Neural crest cell (in vitro differentiated cells): Measurements from ENCODE around the gene CSF1. TPM values are rescaled to one million over a fixed set of nuclear protein-coding genes. Genes with fewer than 3 reads are reported as not detected.
"Not testable (repeated sequence)": the region's sequence is repeated elsewhere in the genome, so short reads cannot be mapped to it uniquely, and the experiment has no call there.

Source experiments
- DNase-seq: peaks from one replicate; pipeline ENCODE4 v3.0.0; 2021; ENCODE audit warnings: low read depth, mixed read lengths, low spot score
- H3K27ac Mint-ChIP-seq: one replicate; pipeline ENCODE4 v1.8.0; 2021; ENCODE audit warnings: mild to moderate bottlenecking, mixed read lengths; ENCODE audit not compliant: unreplicated experiment
- H3K27me3 Mint-ChIP-seq: 2 replicates; pipeline ENCODE4 v1.8.0; 2021; ENCODE audit warnings: low read depth, mild to moderate bottlenecking, mixed read lengths
- H3K36me3 Mint-ChIP-seq: 2 replicates; pipeline ENCODE4 v1.8.0; 2021; ENCODE audit warnings: low read depth, mild to moderate bottlenecking, mixed read lengths
- H3K4me1 Mint-ChIP-seq: 2 replicates; pipeline ENCODE4 v1.8.0; 2021; ENCODE audit warnings: mixed read lengths
- H3K4me3 Mint-ChIP-seq: one replicate; pipeline ENCODE4 v1.8.0; 2021; ENCODE audit warnings: mild to moderate bottlenecking, mixed read lengths
- H3K9me3 Mint-ChIP-seq: 2 replicates; pipeline ENCODE4 v1.8.0; 2021; ENCODE audit warnings: mixed read lengths
- total RNA-seq: library from RNA; stranded (reverse); gene quantifications from 2 replicates; pipeline ENCODE4 v1.2.1, GENCODE V29; 2021
- TF ChIP-seq, protein P1 (sequence below): fragments of 200-600 bp; sonication (generic); conservative IDR thresholded peaks from 2 replicates; pipeline ENCODE4 v1.5.0; 2021; ENCODE audit warnings: antibody characterized with exemption, mild to moderate bottlenecking

The CSF1 gene
- total RNA-seq, 1 donor from 2014 or later = 17.9 TPM

DNA sequence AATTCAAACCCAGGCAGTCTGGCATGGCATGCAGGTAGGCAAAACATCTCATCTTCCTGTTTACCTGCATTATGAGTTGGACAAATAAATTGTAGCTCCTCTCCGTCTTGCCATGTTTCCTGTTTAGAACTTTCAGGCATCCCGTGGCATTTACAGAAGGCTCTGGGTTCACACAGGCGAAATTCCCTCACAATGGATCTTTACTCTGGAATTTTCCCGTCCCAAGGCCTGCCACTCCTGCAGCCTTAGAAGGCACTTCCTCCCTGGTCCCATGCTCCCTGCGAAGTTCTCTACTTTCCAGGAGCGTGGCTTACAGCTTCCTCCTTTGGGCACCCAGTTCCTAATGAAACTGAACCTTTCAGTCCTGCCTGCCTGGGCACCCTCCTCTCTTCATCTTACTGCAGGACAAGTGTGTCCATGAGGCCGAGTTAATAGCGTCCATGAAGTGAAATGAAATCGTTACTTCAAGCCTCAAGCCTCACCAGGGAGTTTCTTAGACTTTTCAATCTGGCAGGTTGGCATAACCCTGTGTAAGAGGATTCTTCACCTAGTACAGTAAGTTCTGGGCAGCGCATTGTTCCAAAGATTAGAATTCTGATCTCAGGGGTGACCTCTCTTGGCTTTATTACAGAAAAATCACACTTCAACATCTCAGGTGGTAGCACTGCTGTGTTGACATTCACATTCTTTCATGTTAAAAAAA is 37.1 kb downstream of the CSF1 start:
- H3K4me1 Mint-ChIP-seq = no peaks in the 10 kb centered on the region
- no peak overlapping the region for H3K4me3 Mint-ChIP-seq
- TF ChIP-seq, protein P1, sequence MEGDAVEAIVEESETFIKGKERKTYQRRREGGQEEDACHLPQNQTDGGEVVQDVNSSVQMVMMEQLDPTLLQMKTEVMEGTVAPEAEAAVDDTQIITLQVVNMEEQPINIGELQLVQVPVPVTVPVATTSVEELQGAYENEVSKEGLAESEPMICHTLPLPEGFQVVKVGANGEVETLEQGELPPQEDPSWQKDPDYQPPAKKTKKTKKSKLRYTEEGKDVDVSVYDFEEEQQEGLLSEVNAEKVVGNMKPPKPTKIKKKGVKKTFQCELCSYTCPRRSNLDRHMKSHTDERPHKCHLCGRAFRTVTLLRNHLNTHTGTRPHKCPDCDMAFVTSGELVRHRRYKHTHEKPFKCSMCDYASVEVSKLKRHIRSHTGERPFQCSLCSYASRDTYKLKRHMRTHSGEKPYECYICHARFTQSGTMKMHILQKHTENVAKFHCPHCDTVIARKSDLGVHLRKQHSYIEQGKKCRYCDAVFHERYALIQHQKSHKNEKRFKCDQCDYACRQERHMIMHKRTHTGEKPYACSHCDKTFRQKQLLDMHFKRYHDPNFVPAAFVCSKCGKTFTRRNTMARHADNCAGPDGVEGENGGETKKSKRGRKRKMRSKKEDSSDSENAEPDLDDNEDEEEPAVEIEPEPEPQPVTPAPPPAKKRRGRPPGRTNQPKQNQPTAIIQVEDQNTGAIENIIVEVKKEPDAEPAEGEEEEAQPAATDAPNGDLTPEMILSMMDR = no peak
- H3K9me3 Mint-ChIP-seq = peaks cover 6% of the 10 kb centered on the region
- no peaks in the 10 kb centered on the region for H3K27me3 Mint-ChIP-seq
- H3K36me3 Mint-ChIP-seq = no peaks in the 10 kb centered on the region
- DNase-seq = no peak
- no peak overlapping the region for H3K27ac Mint-ChIP-seq

DNA sequence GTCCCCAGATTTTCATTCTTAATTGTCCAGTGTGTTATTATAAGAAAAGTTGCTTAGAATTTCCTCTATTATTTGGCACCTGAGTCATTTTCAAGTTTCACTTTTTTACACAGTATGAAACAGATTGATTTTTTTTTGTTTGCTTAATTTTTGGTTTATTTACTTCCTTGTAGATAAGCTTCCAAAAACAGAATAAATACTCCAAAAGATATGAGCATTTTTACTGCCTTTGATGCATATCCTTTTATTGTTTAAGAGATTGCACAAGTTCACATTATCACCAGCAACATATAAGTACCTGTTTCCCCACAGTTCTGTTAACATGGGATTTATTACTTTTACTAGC is 37.6 kb downstream of the CSF1 start:
- peaks cover 3% of the 10 kb centered on the region for H3K9me3 Mint-ChIP-seq
- H3K4me3 Mint-ChIP-seq = no peak overlapping the region
- TF ChIP-seq, protein P1 = no peak
- DNase-seq = no peak
- H3K4me1 Mint-ChIP-seq = no peaks in the 10 kb centered on the region
- no peaks in the 10 kb centered on the region for H3K36me3 Mint-ChIP-seq
- H3K27me3 Mint-ChIP-seq = no peaks in the 10 kb centered on the region
- H3K27ac Mint-ChIP-seq = no peak overlapping the region

DNA sequence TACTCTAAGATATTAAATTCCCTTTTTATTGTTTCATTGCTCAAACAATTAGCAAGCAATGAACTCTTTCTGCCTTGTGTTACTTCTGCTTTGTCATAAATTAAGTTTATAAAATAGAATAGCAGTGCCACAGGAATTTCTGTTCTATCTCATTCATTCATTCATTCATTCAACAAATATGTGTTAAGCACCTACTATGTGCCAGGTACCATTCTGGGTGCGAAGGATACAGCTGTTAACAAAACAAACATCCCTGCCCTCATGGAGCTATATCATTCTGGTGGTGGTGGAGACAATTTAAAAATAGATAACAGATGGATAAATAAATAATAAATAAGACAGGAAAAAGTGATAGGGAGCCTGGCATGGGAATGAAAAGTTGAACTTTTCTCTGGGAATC is 39.4 kb downstream of the CSF1 start:
- no peaks in the 10 kb centered on the region for H3K27me3 Mint-ChIP-seq
- H3K9me3 Mint-ChIP-seq = peaks cover 2% of the 10 kb centered on the region
- TF ChIP-seq, protein P1 = no peak
- H3K4me3 Mint-ChIP-seq = no peak overlapping the region
- no peak overlapping the region for H3K27ac Mint-ChIP-seq
- H3K36me3 Mint-ChIP-seq = no peaks in the 10 kb centered on the region
- no peak for DNase-seq
- peaks cover 5% of the 10 kb centered on the region for H3K4me1 Mint-ChIP-seq

DNA sequence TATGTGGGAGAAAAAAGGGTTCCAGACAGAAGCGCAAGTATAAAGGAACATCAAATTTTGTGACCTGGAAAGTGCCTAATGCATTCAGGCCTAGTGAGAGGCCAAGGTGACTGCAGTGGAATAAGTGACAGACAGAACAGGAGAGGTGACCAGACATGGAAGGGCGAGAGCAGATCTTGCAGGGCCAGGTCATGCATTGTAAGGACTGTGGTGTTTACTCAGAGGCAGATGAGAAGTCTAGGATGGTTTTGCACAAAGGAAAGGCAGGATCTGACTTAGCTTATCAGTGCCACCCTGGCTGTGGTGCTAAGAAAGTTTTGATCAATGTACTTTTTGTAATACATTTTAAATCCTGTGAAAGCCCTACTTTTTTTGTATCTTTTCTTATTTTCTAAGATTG is 39.9 kb downstream of the CSF1 start:
- Mint-ChIP-seq H3K27me3 (no peaks in the 10 kb centered on the region), H3K4me1 (peaks cover 5% of the 10 kb centered on the region), H3K4me3 (no peak overlapping the region)

DNA sequence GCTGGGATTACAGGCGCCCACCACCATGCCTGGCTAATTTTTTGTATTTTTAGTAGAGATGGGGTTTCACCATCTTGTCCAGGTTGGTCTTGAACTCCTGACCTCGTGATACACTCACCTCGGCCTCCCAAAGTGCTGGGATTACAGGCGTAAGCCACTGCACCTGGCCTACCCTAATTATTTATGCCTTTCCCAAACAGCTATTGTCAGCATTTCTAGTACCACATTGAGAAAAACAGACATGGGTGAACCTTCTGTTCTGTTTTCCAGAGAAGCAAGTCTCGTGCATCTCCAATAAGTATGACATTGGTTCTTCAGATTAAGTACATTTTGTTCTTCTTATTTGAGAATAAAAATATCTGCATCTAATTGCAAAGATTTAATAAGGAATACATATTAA is 40.9 kb downstream of the CSF1 start:
- not testable (repeated sequence) for H3K4me1 Mint-ChIP-seq, H3K36me3 Mint-ChIP-seq, H3K27ac Mint-ChIP-seq, H3K4me3 Mint-ChIP-seq, H3K27me3 Mint-ChIP-seq, DNase-seq, H3K9me3 Mint-ChIP-seq

More for the DNA sequence above, 39.9 kb downstream of the CSF1 start:
- Mint-ChIP-seq H3K27ac (no peak overlapping the region), H3K9me3 (no peaks in the 10 kb centered on the region), H3K36me3 (no peaks in the 10 kb centered on the region)
- no peak for DNase-seq
- TF ChIP-seq, protein P1 = no peak

DNA sequence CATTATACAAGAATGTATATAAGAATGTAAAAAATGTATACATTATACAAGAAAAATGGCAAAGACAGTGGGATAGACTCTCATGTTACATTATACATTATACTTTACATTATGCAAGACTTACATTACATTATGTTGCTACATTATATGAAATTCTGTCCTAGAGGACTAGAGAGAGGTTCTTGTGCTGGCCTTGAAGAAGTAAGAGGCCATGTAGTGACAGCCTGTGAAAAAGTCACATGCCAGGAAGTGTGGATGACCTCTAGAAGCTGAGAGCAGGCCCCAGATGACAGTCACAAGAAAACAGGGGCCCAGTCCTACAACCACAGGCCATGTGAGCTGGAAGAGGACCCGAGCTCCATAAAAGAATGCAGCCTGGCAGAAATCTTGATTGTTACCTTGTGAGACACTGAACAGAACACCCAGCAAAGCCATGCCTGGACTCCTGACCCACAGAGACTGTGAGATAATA is 43.4 kb downstream of the CSF1 start:
- no peak overlapping the region for H3K4me3 Mint-ChIP-seq
- peaks cover 5% of the 10 kb centered on the region for H3K4me1 Mint-ChIP-seq
- no peak for DNase-seq
- H3K27me3 Mint-ChIP-seq = no peaks in the 10 kb centered on the region
- no peak overlapping the region for H3K27ac Mint-ChIP-seq
- TF ChIP-seq, protein P1 = no peak
- H3K9me3 Mint-ChIP-seq = no peaks in the 10 kb centered on the region
- H3K36me3 Mint-ChIP-seq = no peaks in the 10 kb centered on the region
